OCI-LY7 (cell line): ENCODE measurements around the gene ANKRD27. TPM values are rescaled to one million over a fixed set of nuclear protein-coding genes. Genes with fewer than 3 reads are reported as not detected.

Experiments
- BruUV-seq: library from RNA; stranded (reverse); fragments of 400-500 nt; replicated peaks from 2 replicates; lab custom pipeline; 2021; lab: Mats Ljungman, UMichigan
- CTCF ChIA-PET: fragments of 300-600 bp; sonication (Branson Sonifier 250); formaldehyde crosslinking; loops from one replicate; lab custom pipeline; 2022; ENCODE audit warnings: antibody characterized with exemption; ENCODE audit not compliant: unreplicated experiment; lab: Charles Lee
- POLR2A ChIA-PET: fragments of 300-600 bp; sonication (Branson Sonifier 250); formaldehyde crosslinking; loops from one replicate; lab custom pipeline; 2022; ENCODE audit warnings: antibody characterized with exemption; lab: Charles Lee
- DNase-seq: peaks from one replicate; pipeline ENCODE4 v3.0.0-alpha.2; 2015; ENCODE audit warnings: low spot score
- H2AFZ ChIP-seq: fragments of 200-600 bp; sonication (generic), shearing (Covaris generic); 2 replicates; pipeline ENCODE4 v1.6.1; 2014; ENCODE audit warnings: mild to moderate bottlenecking, antibody characterized with exemption, low read length, moderate library complexity
- H3K27ac ChIP-seq: fragments of 200-600 bp; sonication (generic); 2 replicates; pipeline ENCODE4 v1.5.1; 2014; ENCODE audit warnings: mixed run types, low read depth, mild to moderate bottlenecking, moderate library complexity, low read length, inconsistent platforms; ENCODE audit not compliant: poor library complexity, severe bottlenecking
- H3K36me3 ChIP-seq: fragments of 200-600 bp; sonication (generic); 2 replicates; pipeline ENCODE4 v1.6.1; 2014; ENCODE audit warnings: mild to moderate bottlenecking, antibody characterized with exemption, low read length, moderate library complexity, mixed read lengths; ENCODE audit not compliant: insufficient read depth
- H3K4me1 ChIP-seq: fragments of 200-600 bp; sonication (generic); 2 replicates; pipeline ENCODE4 v1.5.1; 2014; ENCODE audit warnings: mild to moderate bottlenecking, low read length; ENCODE audit not compliant: insufficient read depth, poor library complexity, severe bottlenecking
- H3K4me2 ChIP-seq: fragments of 200-600 bp; sonication (generic); 2 replicates; pipeline ENCODE4 v1.6.1; 2014; ENCODE audit warnings: mild to moderate bottlenecking, low read length
- H3K4me3 ChIP-seq: fragments of 200-600 bp; sonication (generic); 2 replicates; pipeline ENCODE4 v1.5.1; 2014; ENCODE audit warnings: mild to moderate bottlenecking, low read depth, low read length; ENCODE audit not compliant: poor library complexity, severe bottlenecking
- H3K79me2 ChIP-seq: fragments of 200-600 bp; sonication (generic); 2 replicates; pipeline ENCODE4 v1.6.1; 2016; ENCODE audit warnings: low read depth, mild to moderate bottlenecking, low read length, moderate library complexity, mixed read lengths; ENCODE audit not compliant: insufficient read depth
- H3K9me2 ChIP-seq: fragments of 200-600 bp; sonication (generic); 2 replicates; pipeline ENCODE4 v1.6.1; 2016; ENCODE audit warnings: mild to moderate bottlenecking, low read length, mixed read lengths; ENCODE audit not compliant: insufficient read depth
- H3K9me3 ChIP-seq: fragments of 200-600 bp; sonication (generic); 2 replicates; pipeline ENCODE4 v1.6.1; 2014; ENCODE audit warnings: mild to moderate bottlenecking, mixed run types, low read length, mixed read lengths
- H4K20me1 ChIP-seq: fragments of 200-600 bp; sonication (generic); 2 replicates; pipeline ENCODE4 v1.6.1; 2014; ENCODE audit warnings: mild to moderate bottlenecking, antibody characterized with exemption, low read length, moderate library complexity, mixed read lengths; ENCODE audit not compliant: insufficient read depth
- CTCF ChIP-seq: fragments of 200-600 bp; sonication (generic); conservative IDR thresholded peaks from 2 replicates; pipeline ENCODE4 v1.5.1; 2014; ENCODE audit warnings: mild to moderate bottlenecking, antibody characterized with exemption, low read length, moderate library complexity, mixed read lengths
- EZH2phosphoT487 ChIP-seq: fragments of 200-600 bp; sonication (generic); IDR thresholded peaks from 2 replicates; pipeline ENCODE4 v1.6.1; 2018; ENCODE audit warnings: low read depth, borderline replicate concordance, mild to moderate bottlenecking, mixed run types, antibody characterized with exemption, low read length, moderate library complexity, mixed read lengths
- intact Hi-C: fragments of 100-400 bp; cut with micrococcal nuclease; formaldehyde crosslinking; loops from one replicate; pipeline ENCODE4 v1.10.0; 2022; ENCODE audit not compliant: unreplicated experiment
- total RNA-seq, 2 experiments: library from RNA; depleted of rRNA in 1 of 2; stranded (reverse); fragments of >200 nt in 1 of 2; shearing (Covaris generic) in 1 of 2; gene quantifications; 2 replicates each; pipeline ENCODE4 v1.2.3, GENCODE V29; 2014 to 2022

The ANKRD27 gene
- total RNA-seq, 2 experiments from 2014 or later = 43.0 to 58.5 TPM

- Histone ChIP-seq H3K79me2 (no peaks in the 10 kb centered on the region), H3K4me2 (no peak overlapping the region), H3K4me3 (no peak overlapping the region), H2AFZ (no peak overlapping the region), H3K27ac (no peak overlapping the region), H4K20me1 (no peaks in the 10 kb centered on the region), H3K4me1 (no peaks in the 10 kb centered on the region), H3K9me2 (no peaks in the 10 kb centered on the region), H3K9me3 (no peaks in the 10 kb centered on the region), H3K36me3 (peaks cover 43% of the 10 kb centered on the region; the same call in 1 of the 2 replicates)
- intact Hi-C loops = no loop called here
- DNase-seq = no peak
- ChIA-PET POLR2A (no interaction called here), CTCF (no interaction called here)
- BruUV-seq = no TSS peak
- TF ChIP-seq EZH2phosphoT487 (no peak), CTCF (no peak)
These were observed 50.6 kb downstream of the ANKRD27 start for GRCh38 chr19:32624410-32624809.

- H4K20me1 ChIP-seq = no peaks in the 10 kb centered on the region
- no peaks in the 10 kb centered on the region for H3K9me2 ChIP-seq
- no peaks in the 10 kb centered on the region for H3K79me2 ChIP-seq
- H3K4me1 ChIP-seq = no peaks in the 10 kb centered on the region
- CTCF ChIA-PET = no interaction called here
- no peaks in the 10 kb centered on the region for H3K9me3 ChIP-seq
- intact Hi-C loops = no loop called here
- TF ChIP-seq CTCF = no peak
- TF ChIP-seq EZH2phosphoT487 = no peak
- no TSS peak for BruUV-seq
- POLR2A ChIA-PET = no interaction called here
- H3K4me3 ChIP-seq = no peak overlapping the region
- no peak overlapping the region for H2AFZ ChIP-seq
- no peak overlapping the region for H3K4me2 ChIP-seq
- DNase-seq = no peak
- no peak overlapping the region for H3K27ac ChIP-seq
- peaks cover 49% of the 10 kb centered on the region for H3K36me3 ChIP-seq
These were observed 53.0 kb downstream of the ANKRD27 start for GRCh38 chr19:32622002-32622401.

GRCh38 chr19:32619051-32619685 is 55.8 kb downstream of the ANKRD27 start:
- CTCF ChIA-PET = no interaction called here
- Histone ChIP-seq H3K9me3 (no peaks in the 10 kb centered on the region), H3K79me2 (no peaks in the 10 kb centered on the region), H2AFZ (no peak overlapping the region), H3K27ac (no peak overlapping the region), H3K36me3 (peaks cover 65% of the 10 kb centered on the region), H3K9me2 (no peaks in the 10 kb centered on the region), H3K4me3 (no peak overlapping the region), H4K20me1 (no peaks in the 10 kb centered on the region), H3K4me1 (no peaks in the 10 kb centered on the region), H3K4me2 (no peak overlapping the region)
- DNase-seq = no peak
- intact Hi-C loops = no loop called here
- TF ChIP-seq CTCF (no peak), EZH2phosphoT487 (no peak)
- POLR2A ChIA-PET = interaction anchor here (0.6 kb wide), 1 partner anchor 46 kb away, joined by 3 read pairs; no protein-coding TSS in a partner anchor
- BruUV-seq = no TSS peak
